ENCODE data around the gene LILRA6. TPM values are rescaled to one million over a fixed set of nuclear protein-coding genes. Genes with fewer than 3 reads are reported as not detected.

Gene LILRA6
- polyA plus RNA-seq, 3 donors, result 65.7 to 150 (median 143) TPM

DNA sequence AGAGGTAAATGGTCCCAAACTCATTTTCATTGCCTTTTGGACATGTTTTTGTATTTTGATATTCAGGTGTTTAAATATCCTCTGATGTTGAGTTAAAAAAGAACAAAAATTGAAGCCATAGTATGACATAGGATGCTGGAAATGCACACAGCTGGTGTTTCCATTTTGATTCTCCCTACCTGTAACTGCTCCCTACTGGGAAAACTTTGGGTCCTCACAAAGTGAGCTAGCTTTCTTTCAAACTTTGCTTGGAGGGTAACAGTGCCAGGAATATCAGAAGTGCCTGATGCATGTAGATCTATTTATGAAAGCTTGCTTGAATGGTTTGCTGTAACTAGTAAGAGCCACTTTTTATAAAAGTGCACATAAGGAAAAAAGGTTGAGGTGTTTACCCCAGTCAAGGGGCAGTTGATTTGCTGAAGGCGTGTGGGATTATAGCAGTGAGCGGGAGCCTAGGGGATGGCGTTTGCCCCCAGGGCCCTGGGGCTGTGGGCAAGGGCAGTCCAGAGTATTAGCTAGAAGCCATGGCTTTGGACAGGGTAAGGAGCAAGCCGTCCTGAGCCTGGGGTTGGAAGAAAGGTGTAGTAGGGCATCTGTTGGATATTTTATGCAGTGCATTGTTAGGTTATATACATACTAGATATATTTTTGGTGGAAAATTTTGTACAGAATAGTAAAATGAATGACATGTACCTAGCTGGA is 37.7 kb downstream of the LILRA6 start:
- H3K4me1 Mint-ChIP-seq, result peaks cover 76% of the 10 kb centered on the region
- TF ChIP-seq, protein P1, sequence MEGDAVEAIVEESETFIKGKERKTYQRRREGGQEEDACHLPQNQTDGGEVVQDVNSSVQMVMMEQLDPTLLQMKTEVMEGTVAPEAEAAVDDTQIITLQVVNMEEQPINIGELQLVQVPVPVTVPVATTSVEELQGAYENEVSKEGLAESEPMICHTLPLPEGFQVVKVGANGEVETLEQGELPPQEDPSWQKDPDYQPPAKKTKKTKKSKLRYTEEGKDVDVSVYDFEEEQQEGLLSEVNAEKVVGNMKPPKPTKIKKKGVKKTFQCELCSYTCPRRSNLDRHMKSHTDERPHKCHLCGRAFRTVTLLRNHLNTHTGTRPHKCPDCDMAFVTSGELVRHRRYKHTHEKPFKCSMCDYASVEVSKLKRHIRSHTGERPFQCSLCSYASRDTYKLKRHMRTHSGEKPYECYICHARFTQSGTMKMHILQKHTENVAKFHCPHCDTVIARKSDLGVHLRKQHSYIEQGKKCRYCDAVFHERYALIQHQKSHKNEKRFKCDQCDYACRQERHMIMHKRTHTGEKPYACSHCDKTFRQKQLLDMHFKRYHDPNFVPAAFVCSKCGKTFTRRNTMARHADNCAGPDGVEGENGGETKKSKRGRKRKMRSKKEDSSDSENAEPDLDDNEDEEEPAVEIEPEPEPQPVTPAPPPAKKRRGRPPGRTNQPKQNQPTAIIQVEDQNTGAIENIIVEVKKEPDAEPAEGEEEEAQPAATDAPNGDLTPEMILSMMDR (IDR thresholded peaks at IDR 0.05), result no peak
- intact Hi-C loops (cut with micrococcal nuclease), result loop anchor here (5.0 kb wide), 2 partner anchors 38 to 167 kb away; no protein-coding TSS in a partner anchor
- Histone ChIP-seq H3K9ac (ENCODE audit: insufficient read depth, low read length, poor library complexity, severe bottlenecking) (peak overlapping the region; percentile 31), H3K4me2 (replicated peaks; ENCODE audit: extremely low read depth, low read length, poor library complexity, severe bottlenecking) (peak overlapping the region; percentile 99), H3K27me3 (ENCODE audit: control insufficient read depth in 2 of 2, insufficient read depth in 2 of 2, low read length in 2 of 2) (no peaks in the 10 kb centered on the region), H3K27ac (ENCODE audit: low read depth in 1 of 2, low read length in 2 of 2) (peak overlapping the region; percentile 97 to 100), H3K36me3 (replicated peaks in 1 of 2; ENCODE audit: control insufficient read depth in 1 of 2, insufficient read depth in 2 of 2, low read length in 2 of 2) (peaks cover 64 to 65% of the 10 kb centered on the region in 2 donors), H3K4me3 (replicated peaks in 1 of 3; ENCODE audit: low read depth in 2 of 3, low read length in 3 of 3) (peak overlapping the region; percentile 2 to 99 (median 26)), H4K20me1 (ENCODE audit: insufficient read depth, low read length) (peaks cover 58% of the 10 kb centered on the region), H3K4me1 (ENCODE audit: control insufficient read depth in 1 of 2, insufficient read depth in 2 of 2, low read length in 2 of 2) (peaks cover 86 to 88% of the 10 kb centered on the region in 2 donors), H3K79me2 (ENCODE audit: insufficient read depth, low read length) (peaks cover 86% of the 10 kb centered on the region), H3K9me3 (replicated peaks in 1 of 2; ENCODE audit: control insufficient read depth in 1 of 2, insufficient read depth in 1 of 2, low read length in 2 of 2) (no peaks in the 10 kb centered on the region), H2AFZ (ENCODE audit: insufficient read depth, low read depth, low read length, poor library complexity, severe bottlenecking) (no peak overlapping the region)
- peak overlapping the region; percentile 100 for H3K4me3 Mint-ChIP-seq
- peak overlapping the region; percentile 91 to 100 (median 100) for H3K27ac Mint-ChIP-seq
- no peak for DNase-seq
- H3K36me3 Mint-ChIP-seq, result peaks cover 75 to 78% of the 10 kb centered on the region in 2 donors
- peaks cover 0 to 5% (median 0%) of the 10 kb centered on the region in 3 donors for H3K27me3 Mint-ChIP-seq (ENCODE audit: low read depth in 3 of 3)
- peaks cover 0 to 4% (median 0%) of the 10 kb centered on the region in 7 donors for H3K9me3 Mint-ChIP-seq
- WGBS (ENCODE audit: insufficient coverage), result 80% methylated on average over 4 of the region's 4 CpGs

- Mint-ChIP-seq H3K36me3 (peaks cover 76 to 78% of the 10 kb centered on the region in 2 donors), H3K4me3 (peak overlapping the region; percentile 100), H3K27ac (peak overlapping the region; percentile 91 to 100 (median 100)), H3K9me3 (peaks cover 0 to 4% (median 0%) of the 10 kb centered on the region in 7 donors), H3K27me3 (ENCODE audit: low read depth in 3 of 3) (no peaks in the 10 kb centered on the region), H3K4me1 (peaks cover 64% of the 10 kb centered on the region)
- Histone ChIP-seq H3K4me1 (ENCODE audit: control insufficient read depth in 1 of 2, insufficient read depth in 2 of 2, low read length in 2 of 2) (peaks cover 72 to 74% of the 10 kb centered on the region in 2 donors), H3K4me2 (replicated peaks; ENCODE audit: extremely low read depth, low read length, poor library complexity, severe bottlenecking) (peak overlapping the region; percentile 99), H3K79me2 (ENCODE audit: insufficient read depth, low read length) (peaks cover 73% of the 10 kb centered on the region), H3K4me3 (replicated peaks in 1 of 3; ENCODE audit: low read depth in 2 of 3, low read length in 3 of 3) (peak overlapping the region; percentile 83 to 99 (median 91)), H3K9ac (ENCODE audit: insufficient read depth, low read length, poor library complexity, severe bottlenecking) (peak overlapping the region; percentile 85), H3K27me3 (ENCODE audit: control insufficient read depth in 2 of 2, insufficient read depth in 2 of 2, low read length in 2 of 2) (no peaks in the 10 kb centered on the region), H3K27ac (ENCODE audit: low read depth in 1 of 2, low read length in 2 of 2) (peak overlapping the region; percentile 57 to 97), H2AFZ (ENCODE audit: insufficient read depth, low read depth, low read length, poor library complexity, severe bottlenecking) (no peak overlapping the region), H4K20me1 (ENCODE audit: insufficient read depth, low read length) (peaks cover 58% of the 10 kb centered on the region), H3K36me3 (replicated peaks in 1 of 2; ENCODE audit: control insufficient read depth in 1 of 2, insufficient read depth in 2 of 2, low read length in 2 of 2) (peaks cover 64 to 65% of the 10 kb centered on the region in 2 donors), H3K9me3 (replicated peaks in 1 of 2; ENCODE audit: control insufficient read depth in 1 of 2, insufficient read depth in 1 of 2, low read length in 2 of 2) (no peaks in the 10 kb centered on the region)
- WGBS (ENCODE audit: insufficient coverage), result 82% methylated on average over 8 of the region's 9 CpGs
- TF ChIP-seq, protein P1 (IDR thresholded peaks at IDR 0.05), result no peak
- intact Hi-C loops (cut with micrococcal nuclease), result loop anchor here in 1 of 2 donors (5.0 kb wide), 1 partner anchor 36 kb away; no protein-coding TSS in a partner anchor
- DNase-seq, result no peak
These were observed 39.4 kb downstream of the LILRA6 start for GRCh38 chr19:54203151-54203611.
